HCT116 (cell line): ENCODE data around the gene REEP5. TPM values are rescaled to one million over a fixed set of nuclear protein-coding genes. Genes with fewer than 3 reads are reported as not detected.

Experiments used
- ATAC-seq: fragments of 200-7000 bp; cut with Tn5 transposase; 2 replicates; pipeline ENCODE4 v1.9.1; 2020; ENCODE audit warnings: mild to moderate bottlenecking, moderate library complexity
- BruUV-seq: library from RNA; stranded (reverse); fragments of 400-500 nt; replicated peaks from 2 replicates; lab custom pipeline; 2021; lab: Mats Ljungman, UMichigan
- CTCF ChIA-PET: fragments of 300-600 bp; sonication (Branson Sonifier 250); formaldehyde crosslinking; loops from one replicate; lab custom pipeline; 2021; ENCODE audit warnings: antibody characterized with exemption; lab: Charles Lee
- POLR2A ChIA-PET: fragments of 300-600, 350-600 bp; sonication (Branson Sonifier 250); formaldehyde crosslinking; loops from one replicate; lab custom pipeline; 2021; ENCODE audit warnings: antibody characterized with exemption; lab: Charles Lee
- RAD21 ChIA-PET, 2 experiments: fragments of 300-600 bp; sonication (Branson Sonifier 250); formaldehyde crosslinking; loops; one replicate each; lab custom pipeline; 2023; ENCODE audit warnings: low total read pairs in 2 of 2; ENCODE audit not compliant: uncharacterized antibody in 2 of 2, unreplicated experiment in 2 of 2, low non-redundant PET in 1 of 2; lab: Charles Lee
- DNase-seq: peaks from one replicate; pipeline ENCODE4 v3.0.0-alpha.2; 2010; ENCODE audit warnings: low read depth, low spot score
- H2AFZ ChIP-seq: fragments of 200-600 bp; shearing (Covaris generic), sonication (generic); 2 replicates; pipeline ENCODE4 v1.6.1; 2017; ENCODE audit warnings: low read depth, mixed run types, mixed read lengths, antibody characterized with exemption, low read length; ENCODE audit not compliant: poor library complexity, severe bottlenecking
- H3K27ac ChIP-seq: 2 replicates; pipeline ENCODE4 v1.5.1; 2012; ENCODE audit warnings: low read depth, low read length
- H3K27me3 ChIP-seq: fragments of 200-600 bp; sonication (generic); 2 replicates; pipeline ENCODE4 v1.6.1; 2016; ENCODE audit warnings: mixed run types, low read length, mixed read lengths; ENCODE audit not compliant: insufficient read depth
- H3K36me3 ChIP-seq, 2 experiments: fragments of 200-500 bp in 1 of 2; fragments of 200-600 bp in 1 of 2; sonication (Bioruptor generic) in 1 of 2; sonication (generic) in 1 of 2; 2 replicates each; pipeline versions ENCODE4 v1.5.1 to v1.6.1; 2014 to 2016; ENCODE audit warnings: low read length in 2 of 2, inconsistent platforms in 1 of 2, mixed read lengths in 1 of 2, mixed run types in 1 of 2; ENCODE audit not compliant: insufficient read depth in 2 of 2, control insufficient read depth in 1 of 2
- H3K4me1 ChIP-seq, 2 experiments: fragments of 200-600 bp in 1 of 2; sonication (generic) in 1 of 2; 2 replicates each; pipeline versions ENCODE4 v1.5.1 to v1.6.1; 2012 to 2017; ENCODE audit warnings: low read length in 2 of 2, inconsistent platforms in 1 of 2, mild to moderate bottlenecking in 1 of 2, mixed read lengths in 1 of 2, mixed run types in 1 of 2, moderate library complexity in 1 of 2; ENCODE audit not compliant: insufficient read depth in 2 of 2, control insufficient read depth in 1 of 2
- H3K4me2 ChIP-seq: fragments of 200-600 bp; sonication (generic); 2 replicates; pipeline ENCODE4 v1.6.1; 2017; ENCODE audit warnings: mixed run types, low read length, mixed read lengths
- H3K4me3 ChIP-seq, 2 experiments: fragments of 200-600 bp in 1 of 2; sonication (generic) in 1 of 2; replicated peaks in 1 of 2; 2 replicates each; pipeline ENCODE4 v1.5.1; 2011 to 2016; ENCODE audit warnings: low read length in 2 of 2, control low read depth in 1 of 2, low read depth in 1 of 2, mild to moderate bottlenecking in 1 of 2, mixed read lengths in 1 of 2, mixed run types in 1 of 2
- H3K79me2 ChIP-seq: fragments of 200-600 bp; sonication (generic); 2 replicates; pipeline ENCODE4 v1.6.1; 2017; ENCODE audit warnings: mild to moderate bottlenecking, mixed run types, low read length, moderate library complexity, mixed read lengths; ENCODE audit not compliant: insufficient read depth
- H3K9ac ChIP-seq: fragments of 200-600 bp; sonication (generic); 2 replicates; pipeline ENCODE4 v1.6.1; 2016; ENCODE audit warnings: low read length, mixed read lengths
- H3K9me2 ChIP-seq: fragments of 200-600 bp; sonication (generic), shearing (Covaris generic); 2 replicates; pipeline ENCODE4 v1.6.1; 2017; ENCODE audit warnings: mixed run types, mild to moderate bottlenecking, moderate library complexity; ENCODE audit not compliant: insufficient read depth
- H3K9me3 ChIP-seq, 2 experiments: fragments of 200-500 bp in 1 of 2; fragments of 200-600 bp in 1 of 2; sonication (Bioruptor generic) in 1 of 2; sonication (generic) in 1 of 2; 2 replicates each; pipeline ENCODE4 v1.6.1; 2014 to 2017; ENCODE audit warnings: low read length in 2 of 2, mixed read lengths in 2 of 2, inconsistent platforms in 1 of 2, low read depth in 1 of 2, mild to moderate bottlenecking in 1 of 2, mixed run types in 1 of 2, moderate library complexity in 1 of 2; ENCODE audit not compliant: control insufficient read depth in 1 of 2, insufficient read depth in 1 of 2
- H4K20me1 ChIP-seq: fragments of 200-600 bp; sonication (generic), shearing (Covaris generic); 2 replicates; pipeline ENCODE4 v1.6.1; 2017; ENCODE audit warnings: mixed run types, mild to moderate bottlenecking, moderate library complexity; ENCODE audit not compliant: insufficient read depth
- ATF3 ChIP-seq: IDR thresholded peaks from 2 replicates; pipeline ENCODE4 v1.6.1; 2012
- CTCF ChIP-seq, 3 experiments: fragments of 200-600 bp in 1 of 3; sonication (generic) in 1 of 3; IDR thresholded peaks in 2 of 3; conservative IDR thresholded peaks in 1 of 3; 2 replicates each; pipeline ENCODE4 v1.5.1; 2012 to 2017; ENCODE audit warnings: low read depth in 2 of 3, low read length in 2 of 3, antibody characterized with exemption in 1 of 3, borderline replicate concordance in 1 of 3, control low read depth in 1 of 3, mild to moderate bottlenecking in 1 of 3, mixed read lengths in 1 of 3, mixed run types in 1 of 3, moderate library complexity in 1 of 3; ENCODE audit not compliant: insufficient read depth in 1 of 3
- EZH2 ChIP-seq: fragments of 200-600 bp; sonication (generic); IDR thresholded peaks from 2 replicates; pipeline ENCODE4 v1.6.1; 2017; ENCODE audit warnings: antibody characterized with exemption, mixed run types
- MAX ChIP-seq: IDR thresholded peaks from 2 replicates; pipeline ENCODE4 v1.6.1; 2012
- POLR2A ChIP-seq: IDR thresholded peaks from 2 replicates; pipeline ENCODE4 v1.7.0; 2011; ENCODE audit warnings: borderline replicate concordance; ENCODE audit not compliant: insufficient read depth, insufficient read length; ENCODE audit errors: extremely low read depth
- REST ChIP-seq: IDR thresholded peaks from 2 replicates; pipeline ENCODE4 v1.6.1; 2012; ENCODE audit warnings: low read depth
- SRF ChIP-seq: IDR thresholded peaks from 2 replicates; pipeline ENCODE4 v1.6.1; 2012; ENCODE audit warnings: low read depth
- TCF7L2 ChIP-seq: IDR thresholded peaks from 2 replicates; pipeline ENCODE4 v1.7.0; 2011; ENCODE audit warnings: borderline replicate concordance, inconsistent platforms; ENCODE audit not compliant: insufficient read depth, insufficient read length; ENCODE audit errors: extremely low read depth
- ZFX ChIP-seq: fragments of 450-650 bp; IDR thresholded peaks from 2 replicates; pipeline ENCODE4 v1.6.1; 2017
- intact Hi-C: fragments of 100-400 bp; cut with micrococcal nuclease; formaldehyde crosslinking; loops from 2 replicates; pipeline ENCODE4 v1.10.0; 2022
- total RNA-seq: library from RNA; stranded (reverse); gene quantifications from one replicate; pipeline ENCODE4 v1.2.1, GENCODE V29; 2021; ENCODE audit not compliant: unreplicated experiment

Gene REEP5
- total RNA-seq, 1 experiment from 2014 or later = 71.7 TPM

- Histone ChIP-seq H3K27ac (no peak overlapping the region), H3K36me3 (no peaks in the 10 kb centered on the region), H3K9me3 (no peaks in the 10 kb centered on the region), H3K9me2 (no peaks in the 10 kb centered on the region), H2AFZ (no peak overlapping the region), H3K27me3 (no peaks in the 10 kb centered on the region), H4K20me1 (no peaks in the 10 kb centered on the region), H3K9ac (no peak overlapping the region), H3K79me2 (no peaks in the 10 kb centered on the region), H3K4me1 (peaks cover 0 to 4% of the 10 kb centered on the region in 2 experiments; a peak in 1 of 4 replicates), H3K4me2 (no peak overlapping the region), H3K4me3 (no peak overlapping the region)
- ChIA-PET RAD21 (no interaction called here), POLR2A (interaction anchor here (1.0 kb wide), 1 partner anchor 16 kb away, joined by 4 read pairs; the partner anchor contains the start of gene SRP19), CTCF (no interaction called here)
- intact Hi-C loops = loop anchor here (10.0 kb wide), 1 partner anchor 650 kb away; no protein-coding TSS in a partner anchor
- ATAC-seq = no peak
- TF ChIP-seq SRF (no peak), POLR2A (no peak), EZH2 (no peak), CTCF (IDR thresholded peaks at IDR 0.05 in 2 of 3, conservative IDR thresholded peaks at IDR 0.05 in 1 of 3; ENCODE audit: borderline replicate concordance in 1 of 3, insufficient read depth in 1 of 3, low read depth in 2 of 3, low read length in 2 of 3) (no peak), ATF3 (no peak), ZFX (no peak)
- BruUV-seq = no TSS peak
- no peak for DNase-seq
These were observed 77.5 kb downstream of the REEP5 start for GRCh38 chr5:112844489-112844888.

GRCh38 chr5:112833971-112834370 is 88.1 kb downstream of the REEP5 start:
- H4K20me1 ChIP-seq = no peaks in the 10 kb centered on the region
- ATAC-seq (no peak), DNase-seq (no peak)
- ChIA-PET RAD21 (no interaction called here), POLR2A (no interaction called here), CTCF (interaction anchor here (2.1 kb wide), 1 partner anchor 14 kb away, joined by 11 read pairs; no protein-coding TSS in a partner anchor)
- no TSS peak for BruUV-seq
- peaks cover 0 to 3% of the 10 kb centered on the region in 2 experiments; a peak in 1 of 4 replicates for H3K36me3 ChIP-seq
- no peak overlapping the region for H3K4me2 ChIP-seq
- no peaks in the 10 kb centered on the region for H3K27me3 ChIP-seq
- TF ChIP-seq MAX (no peak), REST (no peak), TCF7L2 (no peak)
- no peak overlapping the region for H3K27ac ChIP-seq
- no peak overlapping the region for H2AFZ ChIP-seq
- H3K4me1 ChIP-seq = no peaks in the 10 kb centered on the region
- no peak overlapping the region for H3K9ac ChIP-seq
- H3K9me2 ChIP-seq = no peaks in the 10 kb centered on the region
- no peaks in the 10 kb centered on the region for H3K79me2 ChIP-seq
- H3K4me3 ChIP-seq = no peak overlapping the region
- H3K9me3 ChIP-seq = no peaks in the 10 kb centered on the region
- intact Hi-C loops = no loop called here
